HG02571 (cell line): ENCODE measurements around the gene TMEM35B.
"Not testable (repeated sequence)": the region's sequence is repeated elsewhere in the genome, so short reads cannot be mapped to it uniquely, and the experiment has no call there.

Experiments used
- ATAC-seq: cut with Tn5 transposase; IDR thresholded peaks from one replicate; pipeline ENCODE4 v1.9.1; 2021; ENCODE audit warnings: mild to moderate bottlenecking, moderate library complexity; ENCODE audit not compliant: unreplicated experiment

TMEM35B gene

DNA sequence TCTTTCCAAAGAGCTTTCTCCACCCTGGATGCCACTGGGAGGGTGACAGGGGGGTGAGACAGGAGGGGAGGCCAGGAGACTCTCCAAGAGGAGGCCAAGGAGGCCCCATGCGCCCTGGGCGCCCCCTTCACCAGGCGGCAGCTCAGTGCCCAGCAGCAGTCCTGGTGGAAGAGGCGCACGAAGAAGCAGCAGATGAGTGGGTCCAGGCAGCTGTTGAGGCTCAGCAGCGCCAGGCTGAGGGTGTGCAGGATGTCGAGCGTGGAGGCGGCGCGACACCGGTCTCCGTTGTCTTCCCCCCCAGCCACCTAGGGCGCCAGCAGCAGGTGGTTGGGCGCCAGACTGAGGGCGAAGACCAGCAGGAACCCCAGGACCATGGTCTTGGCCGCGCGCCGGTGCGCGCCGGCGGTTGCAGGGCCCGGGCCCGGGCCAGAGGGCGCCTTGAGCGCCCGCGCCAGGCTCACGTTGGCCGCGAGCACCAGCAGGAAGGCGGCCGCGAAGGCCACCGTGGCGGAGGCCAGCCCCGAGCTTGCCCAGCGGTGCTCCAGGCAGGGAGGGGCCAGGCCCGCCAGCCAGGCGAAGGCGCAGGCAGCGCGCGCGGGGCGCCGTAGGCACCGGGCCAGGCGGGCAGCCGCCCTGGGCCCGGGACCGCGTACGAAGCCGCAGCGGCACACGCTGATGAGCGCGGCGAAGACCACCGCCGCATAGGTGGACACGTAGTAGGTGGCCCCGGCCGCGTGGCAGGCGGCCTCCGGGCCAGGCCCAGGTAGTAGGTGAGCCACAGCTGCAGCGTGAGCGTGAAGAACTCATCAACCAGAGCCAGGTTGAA lies 8.6 kb downstream of the TMEM35B start:
- ATAC-seq: no peak

DNA sequence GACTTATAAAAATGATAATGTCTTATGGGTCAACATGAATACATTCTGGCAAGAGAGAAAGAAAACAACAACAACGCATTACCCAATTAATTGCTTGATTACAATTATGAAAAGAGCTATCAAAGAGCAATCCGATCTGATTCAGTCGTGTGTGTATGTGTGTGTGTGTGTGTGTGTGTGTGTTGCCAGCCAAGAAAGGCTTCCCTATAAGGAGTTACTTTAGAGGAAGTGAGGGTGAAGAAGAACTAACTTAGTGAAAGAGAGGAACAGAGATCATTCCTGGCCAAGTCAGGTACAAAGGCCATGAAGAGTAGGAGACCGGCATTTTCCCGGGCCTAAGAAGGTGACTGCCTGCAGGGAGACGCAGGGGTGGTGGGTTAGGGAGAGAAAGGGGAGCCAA lies 9.4 kb downstream of the TMEM35B start:
- no peak for ATAC-seq

DNA sequence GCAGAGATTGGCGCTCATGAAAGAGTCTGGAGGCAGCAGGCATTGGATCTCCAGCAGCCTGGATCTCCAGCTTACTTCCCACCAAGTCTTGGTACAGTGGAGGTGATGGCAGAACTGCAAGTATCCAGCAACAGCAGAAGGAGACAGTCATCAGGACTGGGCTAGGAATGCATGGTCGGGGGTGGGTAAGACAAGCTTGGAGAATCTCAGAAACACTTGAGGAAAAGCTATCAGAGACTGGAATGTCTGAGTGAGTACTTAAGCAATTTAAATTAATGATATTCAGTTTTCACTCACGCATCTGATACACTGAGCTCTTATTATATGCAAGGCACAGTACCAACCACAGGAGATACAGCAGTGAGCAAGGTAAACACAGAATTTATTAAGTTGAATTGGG lies 9.8 kb downstream of the TMEM35B start:
- ATAC-seq: no peak

DNA sequence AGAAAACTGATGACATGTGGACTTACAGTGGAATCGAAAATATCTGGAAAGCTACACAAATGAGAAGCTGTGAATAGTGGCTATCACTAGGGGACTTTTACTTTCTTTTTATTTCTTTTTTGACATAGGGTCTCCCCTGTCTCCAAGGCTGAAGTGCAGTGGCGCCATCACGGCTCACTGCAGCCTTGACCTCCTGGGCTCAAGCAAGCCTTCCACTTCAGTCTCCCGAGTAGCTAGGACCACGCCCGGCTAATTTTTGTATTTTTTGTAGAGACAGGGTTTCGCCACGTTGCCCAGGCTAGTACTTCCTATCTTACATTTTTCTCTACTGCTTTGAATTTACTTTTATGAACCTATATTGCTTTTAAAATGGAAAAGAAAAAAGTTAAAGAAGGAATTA lies 10.5 kb downstream of the TMEM35B start:
- ATAC-seq: no peak

DNA sequence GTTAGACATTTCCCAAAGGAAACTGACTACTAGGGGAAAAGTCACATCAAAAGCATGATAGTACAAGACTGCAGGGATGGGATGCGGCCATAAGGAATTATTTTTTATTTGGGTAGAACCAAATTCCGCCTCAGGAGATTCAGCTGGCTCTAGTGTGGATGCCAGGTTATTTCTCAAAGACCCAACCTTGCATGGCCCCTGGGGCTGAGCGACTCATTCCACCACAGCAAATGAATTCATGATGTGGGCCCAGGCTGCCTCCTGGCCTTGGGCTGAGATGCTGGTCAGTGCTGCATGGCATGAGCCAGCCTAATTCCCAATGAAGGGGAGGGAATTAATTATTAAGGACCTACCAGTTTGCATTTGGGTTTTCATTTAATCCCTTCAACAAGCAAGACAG lies 11.8 kb downstream of the TMEM35B start:
- ATAC-seq: no peak

DNA sequence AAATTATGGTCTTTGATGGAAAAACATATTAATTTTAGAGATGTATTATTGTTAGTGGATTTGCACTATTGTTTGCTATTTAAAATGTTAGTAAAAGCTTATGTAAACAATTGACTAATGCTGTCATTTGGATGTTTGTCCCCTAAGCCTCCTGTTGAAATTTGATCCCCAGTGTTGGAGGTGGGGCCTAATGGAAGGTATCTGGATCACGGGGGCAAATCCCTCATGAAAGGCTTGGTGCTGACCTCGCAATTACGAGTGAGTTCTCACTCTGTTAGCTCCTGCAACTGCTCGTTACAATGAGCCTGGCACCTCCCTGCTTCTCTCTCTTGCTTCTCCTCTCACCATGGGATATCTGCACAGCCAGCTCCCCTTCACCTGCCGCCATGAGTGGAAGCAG lies 14.3 kb downstream of the TMEM35B start:
- ATAC-seq: no peak

DNA sequence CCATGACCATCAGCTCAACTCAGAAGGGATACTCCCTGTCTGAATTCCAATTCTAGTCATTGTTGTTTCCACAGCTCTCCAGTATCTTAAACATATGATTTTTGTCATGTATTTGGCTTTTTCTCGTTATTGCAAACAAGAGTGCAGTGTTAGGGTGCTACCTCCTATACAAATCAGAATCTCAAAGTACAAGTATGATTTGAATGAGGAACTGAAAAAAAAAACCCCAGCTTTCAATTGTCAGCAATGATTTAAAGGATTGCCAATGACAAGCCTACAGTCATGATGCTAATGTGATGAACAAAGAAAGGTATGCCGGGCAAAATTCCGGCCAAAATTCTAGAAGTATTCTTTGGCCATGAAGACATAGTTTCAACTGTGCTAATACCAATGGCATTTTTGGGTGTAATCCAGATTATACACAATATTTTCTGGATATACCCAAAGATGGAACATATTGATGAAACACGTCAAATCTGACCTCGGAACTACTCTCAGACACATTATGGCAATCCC lies 14.9 kb downstream of the TMEM35B start:
- ATAC-seq: no peak

DNA sequence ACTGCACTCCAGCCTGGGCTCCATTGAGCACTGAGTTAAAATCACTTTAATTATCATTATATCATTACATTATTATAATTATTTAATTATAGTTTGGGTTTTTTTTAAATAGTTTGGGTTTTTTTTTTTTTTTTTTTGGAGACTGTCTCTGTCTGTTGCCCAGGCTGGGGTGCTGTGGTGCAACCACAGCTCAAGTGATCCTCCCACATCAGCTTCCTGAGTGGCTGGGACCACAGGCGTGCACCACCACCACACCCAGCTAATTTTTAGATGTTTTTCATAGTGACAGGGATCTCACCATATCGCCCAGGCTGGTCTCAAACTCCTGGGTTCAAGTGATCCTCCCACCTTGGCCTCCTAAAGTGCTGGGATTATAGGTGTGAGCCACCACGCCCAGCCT lies 16.9 kb downstream of the TMEM35B start:
- ATAC-seq: not testable (repeated sequence)

DNA sequence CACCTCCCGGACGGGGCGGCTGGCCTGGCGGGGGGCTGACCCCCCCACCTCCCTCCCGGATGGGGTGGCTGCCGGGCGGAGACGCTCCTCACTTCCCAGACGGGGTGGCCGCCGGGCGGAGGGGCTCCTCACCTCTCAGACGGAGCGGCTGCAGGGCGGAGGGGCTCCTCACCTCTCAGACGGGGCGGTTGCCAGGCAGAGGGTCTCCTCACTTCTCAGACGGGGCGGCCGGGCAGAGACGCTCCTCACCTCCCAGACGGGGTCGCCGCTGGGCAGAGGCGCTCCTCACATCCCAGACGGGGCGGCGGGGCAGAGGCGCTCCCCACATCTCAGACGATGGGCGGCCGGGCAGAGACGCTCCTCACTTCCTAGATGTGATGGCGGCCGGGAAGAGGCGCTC lies 17.5 kb downstream of the TMEM35B start:
- not testable (repeated sequence) for ATAC-seq

DNA sequence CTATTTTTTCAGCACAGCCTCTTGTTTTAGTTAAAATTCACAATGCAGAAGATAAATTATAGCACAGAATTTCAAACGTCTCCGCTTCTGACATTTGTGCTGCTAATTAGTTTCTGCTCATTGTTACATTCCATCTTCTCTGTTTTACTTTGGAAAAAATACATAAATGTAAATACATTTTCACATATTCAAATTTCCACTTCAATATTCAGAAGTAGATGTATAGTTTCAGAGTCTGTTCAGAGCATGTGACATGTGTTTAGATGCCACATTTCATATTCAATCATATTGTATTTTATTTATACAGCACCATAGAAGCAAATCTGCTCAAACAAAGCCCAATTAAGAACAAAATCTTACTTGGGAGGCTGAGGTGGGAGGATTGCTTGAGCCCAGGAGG lies 19.6 kb downstream of the TMEM35B start:
- no peak for ATAC-seq

DNA sequence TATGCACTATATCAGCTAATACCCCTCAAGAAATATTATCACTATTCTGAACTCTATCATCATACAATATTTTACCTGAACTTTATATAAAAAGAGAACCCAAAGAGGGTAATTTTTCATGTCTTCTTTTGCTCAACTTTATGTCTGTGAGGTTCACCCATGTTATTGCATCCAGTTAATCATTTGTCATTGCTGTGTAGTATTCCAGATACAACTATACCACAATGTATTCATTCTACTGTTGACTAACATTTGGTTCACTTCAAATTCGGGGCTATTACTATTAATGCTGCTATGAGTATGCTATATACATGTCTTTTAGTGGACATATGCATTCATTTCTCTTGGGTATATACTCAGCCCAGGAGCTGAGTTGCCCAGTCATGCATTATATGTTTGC lies 34.7 kb downstream of the TMEM35B start:
- ATAC-seq: no peak

DNA sequence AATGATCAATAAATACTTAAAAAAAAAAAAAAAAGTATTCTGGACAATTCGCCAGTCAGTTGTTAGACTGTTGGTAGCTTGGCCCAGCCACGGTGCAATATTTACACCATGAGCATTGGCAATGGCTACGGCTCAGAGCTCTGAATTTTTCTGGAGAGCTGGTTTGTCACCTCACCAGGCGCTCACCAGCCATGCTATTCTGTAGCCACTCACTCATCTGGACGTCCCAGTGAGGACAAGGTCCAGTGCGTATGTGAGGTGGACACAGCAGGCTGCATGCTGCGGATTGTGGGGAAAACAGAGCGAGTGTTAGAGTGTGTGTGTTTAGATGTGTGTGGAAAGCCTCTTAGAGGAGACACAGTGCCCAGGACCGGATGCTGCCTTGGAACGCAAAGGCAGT lies 36.4 kb downstream of the TMEM35B start:
- ATAC-seq: not testable (repeated sequence)

DNA sequence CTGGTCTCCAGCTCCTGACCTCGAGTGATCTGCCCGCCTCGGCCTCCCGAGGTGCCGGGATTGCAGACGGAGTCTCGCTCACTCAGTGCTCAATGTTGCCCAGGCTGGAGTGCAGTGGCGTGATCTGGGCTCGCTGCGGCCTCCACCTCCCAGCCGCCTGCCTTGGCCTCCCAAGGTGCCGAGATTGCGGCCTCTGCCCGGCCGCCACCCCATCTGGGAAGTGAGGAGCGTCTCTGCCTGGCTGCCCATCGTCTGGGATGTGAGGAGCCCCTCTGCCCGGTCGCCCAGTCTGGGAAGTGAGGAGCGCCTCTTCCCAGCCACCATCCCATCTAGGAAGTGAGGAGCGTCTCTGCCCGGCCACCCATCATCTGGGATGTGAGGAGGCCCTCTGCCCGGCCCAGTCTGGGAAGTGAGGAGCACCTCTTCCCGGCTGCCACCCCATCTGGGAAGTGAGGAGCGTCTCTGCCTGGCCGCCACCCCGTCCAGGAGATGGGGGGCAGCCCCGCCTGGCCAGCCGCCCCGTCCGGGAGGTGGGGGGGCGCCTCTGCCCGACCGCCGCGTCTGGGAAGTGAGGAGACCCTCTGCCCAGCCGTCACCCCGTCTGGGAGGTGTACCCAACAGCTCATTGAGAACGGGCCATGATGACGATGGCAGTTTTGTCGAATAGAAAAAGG lies 37.4 kb downstream of the TMEM35B start:
- ATAC-seq: not testable (repeated sequence)

DNA sequence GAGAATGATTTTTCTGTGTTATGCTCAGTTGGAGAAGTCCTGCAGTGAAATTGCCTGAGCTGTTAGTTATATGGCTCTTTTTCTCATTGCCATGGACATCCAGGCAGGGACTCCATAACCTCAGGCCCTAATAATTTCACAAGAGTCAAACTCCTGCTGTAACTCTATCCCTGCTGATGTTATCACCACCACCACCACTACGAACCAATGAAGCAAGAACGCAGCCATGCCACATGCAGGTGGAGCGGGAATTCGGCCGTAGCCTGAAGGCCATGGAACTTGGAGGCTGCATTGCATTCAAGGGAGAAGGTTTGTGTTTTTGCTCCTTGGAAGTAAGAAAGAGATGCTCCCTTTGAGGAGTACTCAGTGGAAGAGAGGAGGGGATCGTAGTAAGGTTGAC lies 38.9 kb downstream of the TMEM35B start:
- ATAC-seq: no peak

DNA sequence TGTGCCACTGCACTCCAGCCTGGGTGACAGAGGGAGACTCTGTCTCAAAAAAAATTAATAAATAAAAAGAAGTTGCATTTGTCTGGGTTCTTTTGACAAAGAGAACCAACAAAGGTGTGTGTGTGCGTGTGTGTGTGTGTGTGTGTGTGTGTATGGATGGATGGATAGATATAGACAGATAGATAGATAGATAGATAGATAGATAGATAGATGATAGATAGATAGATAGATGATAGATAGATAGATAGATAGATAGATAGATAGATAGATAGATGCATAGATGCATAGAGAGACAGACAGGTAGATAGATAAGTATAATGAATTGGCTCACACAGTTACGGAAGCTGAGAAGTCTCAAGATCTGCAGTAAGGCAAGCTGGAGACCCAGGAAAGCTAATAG lies 43.3 kb downstream of the TMEM35B start:
- not testable (repeated sequence) for ATAC-seq
